Suprapubic skin (tissue), 4 donors: ENCODE results near the gene OLFM1. TPM values are rescaled to one million over a fixed set of nuclear protein-coding genes. Genes with fewer than 3 reads are reported as not detected.

ENCODE experiments used
- DNase-seq, 2 donors: peaks; one replicate each; pipeline ENCODE4 v3.0.0-alpha.2; 2019; ENCODE audit warnings: low spot score in 2 of 2
- H3K27ac ChIP-seq: fragments of 200-600 bp; sonication (generic); one replicate; pipeline ENCODE4 v1.5.1; 2019
- H3K27me3 ChIP-seq: fragments of 200-600 bp; sonication (generic); one replicate; pipeline ENCODE4 v1.5.1; 2019
- H3K36me3 ChIP-seq: fragments of 200-600 bp; sonication (generic); one replicate; pipeline ENCODE4 v1.5.1; 2019
- H3K4me1 ChIP-seq: fragments of 200-600 bp; sonication (generic); one replicate; pipeline ENCODE4 v1.5.1; 2019
- H3K4me3 ChIP-seq: fragments of 200-600 bp; sonication (generic); one replicate; pipeline ENCODE4 v1.5.1; 2019; ENCODE audit warnings: mild to moderate bottlenecking
- H3K9me3 ChIP-seq: fragments of 200-600 bp; sonication (generic); one replicate; pipeline ENCODE4 v1.5.1; 2019
- EP300 ChIP-seq: sonication (generic); formaldehyde crosslinking; IDR thresholded peaks from one replicate; pipeline ENCODE4 v1.6.1; 2017; ENCODE audit warnings: antibody characterized with exemption
- POLR2A ChIP-seq, 2 donors: fragments of 450-650 bp; IDR thresholded peaks; one replicate each; pipeline ENCODE4 v1.6.1; 2017; ENCODE audit warnings: antibody characterized with exemption in 2 of 2, mild to moderate bottlenecking in 2 of 2, moderate library complexity in 2 of 2
- POLR2AphosphoS5 ChIP-seq, 3 donors: sonication (generic); formaldehyde crosslinking; IDR thresholded peaks; one replicate each; pipeline ENCODE4 v1.6.1; 2017; ENCODE audit warnings: antibody characterized with exemption in 3 of 3
- WGBS: methylation state at CpG from one replicate; pipeline ENCODE4 v1.1.5; 2018; 5-methylcytosine and 5-hydroxymethylcytosine counted together
- total RNA-seq, 4 donors: library from RNA; depleted of rRNA; stranded (reverse); fragments of >200 nt; gene quantifications; one replicate each; pipeline ENCODE4 v1.1.0, GENCODE V29; 2016
- TF ChIP-seq, protein P1 (sequence below), 2 donors: fragments of 200-600 bp in 1 of 2; fragments of 450-650 bp in 1 of 2; sonication (generic) in 1 of 2; IDR thresholded peaks; one replicate each; pipeline ENCODE4 v1.5.1; 2016 to 2019; ENCODE audit warnings: antibody characterized with exemption in 2 of 2, mild to moderate bottlenecking in 1 of 2, moderate library complexity in 1 of 2

OLFM1 gene
- total RNA-seq, 4 donors from 2014 or later: 4.0 to 15.4 (median 11.7) TPM

GRCh38 chr9:135122316-135122715, 34.8 kb downstream of the OLFM1 start:
- WGBS: 90% methylated on average over 11 of the region's 12 CpGs
- Histone ChIP-seq H3K36me3 (no peaks in the 10 kb centered on the region), H3K27me3 (no peaks in the 10 kb centered on the region), H3K27ac (no peak overlapping the region), H3K4me3 (no peak overlapping the region), H3K4me1 (peaks cover 11% of the 10 kb centered on the region), H3K9me3 (no peaks in the 10 kb centered on the region)
- DNase-seq: no peak
- no peak for TF ChIP-seq EP300

- Histone ChIP-seq H3K4me3 (no peak overlapping the region), H3K9me3 (no peaks in the 10 kb centered on the region), H3K27ac (no peak overlapping the region), H3K27me3 (no peaks in the 10 kb centered on the region), H3K36me3 (no peaks in the 10 kb centered on the region), H3K4me1 (peaks cover 21% of the 10 kb centered on the region)
- 61% methylated on average over 5 of the region's 6 CpGs for WGBS
- TF ChIP-seq, protein P1, sequence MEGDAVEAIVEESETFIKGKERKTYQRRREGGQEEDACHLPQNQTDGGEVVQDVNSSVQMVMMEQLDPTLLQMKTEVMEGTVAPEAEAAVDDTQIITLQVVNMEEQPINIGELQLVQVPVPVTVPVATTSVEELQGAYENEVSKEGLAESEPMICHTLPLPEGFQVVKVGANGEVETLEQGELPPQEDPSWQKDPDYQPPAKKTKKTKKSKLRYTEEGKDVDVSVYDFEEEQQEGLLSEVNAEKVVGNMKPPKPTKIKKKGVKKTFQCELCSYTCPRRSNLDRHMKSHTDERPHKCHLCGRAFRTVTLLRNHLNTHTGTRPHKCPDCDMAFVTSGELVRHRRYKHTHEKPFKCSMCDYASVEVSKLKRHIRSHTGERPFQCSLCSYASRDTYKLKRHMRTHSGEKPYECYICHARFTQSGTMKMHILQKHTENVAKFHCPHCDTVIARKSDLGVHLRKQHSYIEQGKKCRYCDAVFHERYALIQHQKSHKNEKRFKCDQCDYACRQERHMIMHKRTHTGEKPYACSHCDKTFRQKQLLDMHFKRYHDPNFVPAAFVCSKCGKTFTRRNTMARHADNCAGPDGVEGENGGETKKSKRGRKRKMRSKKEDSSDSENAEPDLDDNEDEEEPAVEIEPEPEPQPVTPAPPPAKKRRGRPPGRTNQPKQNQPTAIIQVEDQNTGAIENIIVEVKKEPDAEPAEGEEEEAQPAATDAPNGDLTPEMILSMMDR (IDR thresholded peaks at IDR 0.05): no peak
- TF ChIP-seq EP300 (no peak), POLR2A (IDR thresholded peaks at IDR 0.05) (no peak), POLR2AphosphoS5 (IDR thresholded peaks at IDR 0.05) (no peak)
- no peak for DNase-seq
Observed at GRCh38 chr9:135123126-135123772, 35.8 kb downstream of the OLFM1 start.

DNA sequence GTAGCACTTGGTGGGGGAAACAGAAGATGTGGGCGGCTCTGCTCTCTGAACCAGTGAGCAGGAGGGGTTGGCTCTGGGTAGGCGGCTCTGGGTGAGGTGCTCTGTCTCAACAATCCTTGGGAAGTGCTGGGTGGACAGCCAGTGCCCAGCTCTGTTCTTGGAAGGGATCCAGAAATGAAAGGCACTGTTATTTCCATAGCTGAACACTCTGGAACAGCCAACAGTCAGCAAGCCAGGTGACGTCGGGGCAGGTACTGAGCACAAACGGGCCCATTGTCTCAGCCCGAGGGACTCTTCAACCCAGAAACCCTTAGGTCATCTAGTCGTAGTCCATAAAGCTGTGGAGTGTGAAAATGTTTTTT, 36.3 kb downstream of the OLFM1 start:
- Histone ChIP-seq H3K27me3 (no peaks in the 10 kb centered on the region), H3K36me3 (no peaks in the 10 kb centered on the region), H3K4me3 (no peak overlapping the region), H3K27ac (no peak overlapping the region), H3K4me1 (peaks cover 26% of the 10 kb centered on the region), H3K9me3 (no peaks in the 10 kb centered on the region)
- TF ChIP-seq EP300: no peak
- TF ChIP-seq, protein P1 (IDR thresholded peaks at IDR 0.05): no peak
- TF ChIP-seq POLR2AphosphoS5 (IDR thresholded peaks at IDR 0.05): no peak
- no peak for TF ChIP-seq POLR2A (IDR thresholded peaks at IDR 0.05)
- 67% methylated on average over 5 of the region's 7 CpGs for WGBS
- no peak for DNase-seq

- no peak overlapping the region for H3K4me3 ChIP-seq
- no peaks in the 10 kb centered on the region for H3K27me3 ChIP-seq
- 49% methylated on average over 23 of the region's 34 CpGs for WGBS
- TF ChIP-seq POLR2A (IDR thresholded peaks at IDR 0.05) (no peak), EP300 (no peak), POLR2AphosphoS5 (IDR thresholded peaks at IDR 0.05) (peak in 2 of 3 donors; percentile 56 to 73)
- TF ChIP-seq, protein P1 (IDR thresholded peaks at IDR 0.05): peak in 1 of 2 donors; percentile 9
- H3K9me3 ChIP-seq: no peaks in the 10 kb centered on the region
- peaks cover 38% of the 10 kb centered on the region for H3K4me1 ChIP-seq
- peak in 1 of 2 donors; percentile 82 for DNase-seq
- peak overlapping the region; percentile 81 for H3K27ac ChIP-seq
- H3K36me3 ChIP-seq: no peaks in the 10 kb centered on the region
Observed at GRCh38 chr9:135126451-135127187, 39.2 kb downstream of the OLFM1 start.

GRCh38 chr9:135127718-135128670, 40.5 kb downstream of the OLFM1 start:
- TF ChIP-seq POLR2A (IDR thresholded peaks at IDR 0.05) (no peak), EP300 (no peak), POLR2AphosphoS5 (IDR thresholded peaks at IDR 0.05) (no peak)
- TF ChIP-seq, protein P1 (IDR thresholded peaks at IDR 0.05): no peak
- H3K36me3 ChIP-seq: no peaks in the 10 kb centered on the region
- H3K27me3 ChIP-seq: peaks cover 13% of the 10 kb centered on the region
- peak overlapping the region; percentile 81 for H3K27ac ChIP-seq
- H3K4me3 ChIP-seq: no peak overlapping the region
- no peak for DNase-seq
- H3K9me3 ChIP-seq: no peaks in the 10 kb centered on the region
- H3K4me1 ChIP-seq: peaks cover 39% of the 10 kb centered on the region
- WGBS: 44% methylated on average over 21 of the region's 23 CpGs
